IPS DF 4.7 (cell line): ENCODE results near the gene CDO1.

Source experiments
- DNase-seq: peaks from one replicate; pipeline ENCODE4 v3.0.0-alpha.2; 2013; ENCODE audit warnings: low spot score; ENCODE audit errors: extremely low read depth

CDO1 gene

GRCh38 chr5:115816226-115817081, at the start of gene CDO1:
Gene CDO1, minus strand, starts transcription at chr5:115816659. Its CDS starts 262 bp downstream, at chr5:115816397.
- DNase-seq: no peak

DNA sequence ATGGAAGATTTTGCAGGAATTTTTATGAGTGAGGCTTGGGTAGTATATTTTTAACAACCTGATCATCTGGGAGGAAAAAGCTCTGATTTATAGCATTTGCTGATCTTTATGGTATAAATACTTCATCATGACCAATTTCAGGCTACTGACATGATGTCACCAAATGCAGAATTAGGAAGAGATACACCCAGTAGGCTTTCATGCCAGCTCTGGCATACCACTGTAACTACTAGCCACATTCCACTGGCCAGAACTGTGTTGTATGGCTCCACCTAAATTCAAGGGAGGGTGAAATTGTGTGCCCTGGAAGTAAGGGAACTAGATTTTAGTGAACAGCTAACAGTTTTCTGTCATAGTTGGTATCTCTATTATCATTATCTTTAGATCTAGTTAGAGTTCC, 42.9 kb upstream of the CDO1 start:
- no peak for DNase-seq

DNA sequence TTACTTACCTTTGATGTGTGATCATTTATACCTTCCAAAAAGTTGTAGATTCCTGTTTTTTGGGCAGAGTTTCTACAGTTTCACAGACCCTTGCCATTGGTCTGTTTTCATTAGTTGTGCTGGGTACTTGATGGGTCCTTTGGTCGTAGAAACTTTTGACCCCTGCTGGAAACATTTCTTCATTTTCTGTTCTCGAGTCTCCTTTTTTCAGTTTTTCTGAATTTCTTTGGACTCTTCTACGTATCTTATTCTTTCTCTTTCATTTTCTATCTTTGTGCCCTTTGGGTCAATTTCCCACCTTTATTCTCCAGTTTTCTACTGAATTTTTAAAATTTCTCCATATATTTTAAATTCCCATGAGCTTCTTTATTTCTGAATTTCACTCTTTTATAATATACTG, 41.9 kb upstream of the CDO1 start:
- DNase-seq: no peak

DNA sequence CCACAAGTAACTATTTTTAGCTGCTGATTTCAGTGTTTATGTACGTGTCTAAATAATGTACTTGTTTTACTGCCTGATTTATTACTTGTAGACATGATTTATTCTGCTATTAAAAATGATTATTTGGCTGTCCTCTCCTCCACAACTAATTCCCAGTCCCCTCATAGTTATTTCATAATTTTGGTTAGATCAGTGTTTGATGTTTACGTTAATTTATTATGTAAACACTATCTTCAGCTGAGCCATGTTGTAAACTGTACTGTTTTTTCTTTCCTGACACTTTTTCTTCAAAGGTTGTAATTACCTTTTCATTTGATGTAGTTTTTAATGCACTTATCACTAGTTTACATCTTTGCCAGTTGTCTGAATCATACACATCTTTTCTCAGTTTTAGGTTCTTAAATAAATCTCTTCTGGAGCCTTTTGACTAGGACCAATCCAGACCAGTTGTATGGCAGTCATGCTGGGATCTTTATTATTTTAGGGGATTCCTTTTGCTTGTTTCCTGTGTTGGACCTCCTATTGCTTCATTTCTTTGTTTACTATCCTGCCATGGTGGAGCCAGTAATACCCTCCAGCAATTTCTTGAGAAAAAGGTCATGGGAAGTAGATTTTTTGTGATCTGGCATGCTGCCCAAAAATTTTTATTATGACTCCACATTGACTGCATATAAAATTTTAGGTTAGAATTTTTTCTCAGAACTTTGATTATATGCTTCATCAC, 41.3 kb upstream of the CDO1 start:
- DNase-seq: no peak

DNA sequence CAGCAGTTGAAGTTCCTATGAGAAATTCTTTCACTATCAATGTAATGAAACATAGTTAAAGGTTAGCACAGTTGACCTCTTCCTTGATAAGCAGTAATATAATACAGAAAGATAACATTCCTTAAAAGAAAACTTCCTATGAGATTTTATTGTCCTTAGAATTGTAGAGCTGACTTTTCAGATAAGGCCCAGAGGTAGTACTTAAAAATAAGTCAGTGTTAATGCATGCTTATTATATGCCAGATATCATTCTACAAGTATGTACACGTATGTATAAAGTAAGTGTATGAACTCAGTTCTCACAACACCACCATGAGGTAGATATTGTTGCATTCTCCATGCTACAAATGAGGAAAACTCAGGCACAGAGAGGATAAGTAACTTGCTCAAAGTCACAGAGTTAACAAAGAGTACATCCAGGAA, 40.6 kb upstream of the CDO1 start:
- DNase-seq: no peak

GRCh38 chr5:115855959-115856358, 39.5 kb upstream of the CDO1 start:
- DNase-seq: no peak

GRCh38 chr5:115854139-115854538, 37.7 kb upstream of the CDO1 start:
- DNase-seq: no peak

GRCh38 chr5:115850744-115851416, 34.4 kb upstream of the CDO1 start:
- DNase-seq: no peak

DNA sequence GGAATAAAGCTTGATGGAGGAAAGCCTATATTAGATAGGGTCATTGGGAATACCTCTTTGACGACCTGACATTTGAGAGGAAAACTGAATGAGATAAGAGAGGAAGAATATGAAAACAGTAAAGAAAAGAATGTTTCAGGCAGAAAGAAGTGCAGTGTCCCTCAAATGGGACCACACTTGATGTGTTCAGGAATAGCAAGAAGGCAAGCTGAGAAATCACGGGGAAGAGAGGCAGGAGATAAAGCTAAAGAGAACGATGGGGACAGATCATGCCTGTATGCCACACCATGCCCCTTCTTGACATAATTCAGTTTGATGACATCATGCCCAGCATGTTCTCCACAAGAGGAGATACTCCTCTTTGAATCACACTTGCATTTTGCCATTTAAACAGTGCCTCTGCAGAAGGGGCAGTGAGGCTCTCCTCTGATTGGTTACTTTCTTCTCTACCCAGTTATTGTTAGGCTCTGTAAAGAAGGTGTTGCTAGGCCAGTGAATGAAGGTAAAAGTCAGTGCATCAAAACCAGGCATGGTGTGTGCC, 32.9 kb upstream of the CDO1 start:
- DNase-seq: no peak

GRCh38 chr5:115847290-115847689, 30.8 kb upstream of the CDO1 start:
- DNase-seq: no peak

- DNase-seq: no peak
Measured at GRCh38 chr5:115844321-115844817, 27.9 kb upstream of the CDO1 start.

GRCh38 chr5:115843444-115844130, 27.1 kb upstream of the CDO1 start:
- no peak for DNase-seq

DNA sequence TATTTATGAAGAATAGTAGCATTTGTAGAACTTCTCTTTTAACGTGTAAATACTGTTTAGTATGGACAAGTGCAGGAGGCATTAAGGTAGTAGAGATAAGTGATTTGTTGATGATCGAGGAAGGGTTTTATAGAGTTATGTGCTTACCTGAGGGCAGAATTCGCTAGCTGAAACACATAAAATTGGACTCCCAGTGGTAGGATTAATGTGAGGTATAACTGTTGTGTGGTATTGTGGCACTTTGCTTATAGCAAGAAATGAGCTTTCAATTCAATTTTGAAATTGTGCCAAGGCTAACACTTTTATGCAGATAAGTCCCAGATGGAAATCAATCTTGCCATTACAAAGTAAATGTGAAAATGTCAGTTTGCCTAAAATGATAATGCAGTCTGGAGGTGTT, 26.5 kb upstream of the CDO1 start:
- DNase-seq: no peak

DNA sequence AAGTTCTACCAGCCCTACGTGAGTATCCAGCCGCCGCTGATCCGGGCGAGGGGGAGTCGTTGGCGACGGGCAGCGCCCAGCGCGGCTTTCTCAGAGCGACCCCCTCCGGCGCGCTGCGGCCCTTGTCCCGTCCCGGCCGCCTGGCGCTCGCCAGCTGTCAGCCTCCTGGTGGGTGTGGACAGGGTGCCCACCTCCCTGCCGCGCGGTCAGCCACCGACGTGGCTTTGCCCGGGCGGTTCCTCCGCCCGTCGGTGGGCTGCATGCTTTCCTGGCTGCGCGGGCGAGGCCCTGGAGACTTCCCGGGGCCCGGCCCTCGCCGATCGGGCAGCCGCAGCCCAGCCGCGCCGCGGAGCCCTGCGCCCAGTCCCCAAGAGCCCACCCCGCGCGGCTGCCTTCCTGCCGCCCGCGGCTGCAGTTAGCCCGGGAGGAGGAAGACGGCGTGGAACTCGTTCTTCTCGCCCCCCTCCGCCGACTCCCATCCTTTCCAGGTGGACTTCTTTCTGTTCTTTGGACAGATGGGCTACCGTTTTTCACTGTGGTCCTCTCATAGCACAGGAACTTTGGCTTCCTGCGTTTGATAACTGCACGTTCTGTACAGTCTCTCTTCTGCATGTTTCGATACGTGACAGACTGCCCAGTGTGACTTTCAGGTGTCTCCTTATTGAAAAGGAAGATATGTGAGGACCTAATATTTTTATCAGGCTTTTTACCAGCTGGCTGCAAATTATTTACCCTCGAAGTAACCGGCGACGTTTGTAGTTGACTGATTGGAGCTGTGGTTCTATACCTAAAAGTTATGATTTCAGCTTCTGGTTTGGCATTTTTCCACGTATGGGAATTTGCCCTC, 25.9 kb upstream of the CDO1 start:
- no peak for DNase-seq

GRCh38 chr5:115841382-115842088, 25.1 kb upstream of the CDO1 start, which contains the start of the genes AP3S1 and ATG12:
Gene AP3S1, plus strand, starts transcription at chr5:115841935. Its CDS starts 103 bp downstream, at chr5:115842038.
Gene ATG12, minus strand, starts transcription at chr5:115841565. Its CDS starts 13 bp downstream, at chr5:115841552.
- peak; percentile 72 for DNase-seq

DNA sequence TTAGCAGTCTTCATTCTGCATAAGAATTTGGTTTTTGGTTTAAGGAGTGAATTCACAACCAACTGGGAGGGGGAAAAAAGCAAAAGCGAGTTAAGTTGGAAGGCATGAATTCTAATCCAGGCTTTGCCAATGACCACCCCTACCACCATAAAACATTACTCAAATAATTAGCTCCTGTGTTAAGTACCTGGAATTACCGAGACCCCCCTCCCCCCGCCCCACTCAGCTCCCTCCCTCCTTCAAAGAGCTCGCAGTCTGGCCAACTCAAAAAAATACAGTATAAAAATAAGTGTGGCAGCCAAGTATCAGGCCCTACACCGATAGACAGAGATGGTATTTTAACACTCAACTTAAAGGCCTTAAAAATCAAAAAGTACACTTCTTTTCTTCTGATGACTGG, 24.4 kb upstream of the CDO1 start:
- DNase-seq: no peak

GRCh38 chr5:115838885-115839518, 22.5 kb upstream of the CDO1 start:
- DNase-seq: no peak

DNA sequence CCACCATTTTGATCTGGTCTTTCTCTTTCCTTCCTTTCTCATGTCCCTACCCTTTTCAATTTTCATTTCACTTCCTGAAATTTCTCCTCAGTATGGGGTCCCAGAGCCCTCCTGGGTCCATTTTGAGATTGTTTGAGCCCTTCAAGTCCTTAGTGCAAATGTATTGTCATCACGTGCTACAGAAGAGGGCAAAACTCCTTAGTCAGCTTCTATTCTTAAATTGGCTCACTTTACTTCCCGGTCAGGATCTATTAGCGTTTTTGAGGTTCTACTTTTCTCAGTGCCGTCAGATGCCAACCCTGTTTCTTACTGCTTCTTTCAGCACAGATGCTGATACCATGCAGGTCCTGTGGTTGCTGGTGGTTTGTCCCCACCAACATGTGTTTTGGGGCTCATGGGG, 19.0 kb upstream of the CDO1 start:
- DNase-seq: no peak
